SK-N-SH treated with all-trans-retinoic acid at 6 μM for 48 hours (cell line): ENCODE measurements around the gene SPA17.

Source experiments
- ATAC-seq: fragments of 200-7000 bp; cut with Tn5 transposase; 3 replicates; pipeline ENCODE4 v1.9.1; 2020; ENCODE audit warnings: mild to moderate bottlenecking, moderate library complexity
- ARNTL ChIP-seq: fragments of 450-650 bp; formaldehyde crosslinking; IDR thresholded peaks from 2 replicates; pipeline ENCODE4 v1.5.0; 2020; ENCODE audit warnings: low read depth, mild to moderate bottlenecking, moderate library complexity, borderline replicate concordance
- BACH2 ChIP-seq: fragments of 250-450 bp; sonication (Bioruptor Pico); IDR thresholded peaks from 2 replicates; pipeline ENCODE4 v1.9.0; 2021; ENCODE audit warnings: mild to moderate bottlenecking, borderline replicate concordance
- CREB5 ChIP-seq: fragments of 250-450 bp; sonication (Bioruptor Pico); IDR thresholded peaks from 2 replicates; pipeline ENCODE4 v1.5.1; 2020; ENCODE audit warnings: low read depth, mild to moderate bottlenecking, moderate library complexity
- CSDC2 ChIP-seq: fragments of 250-450 bp; sonication (Bioruptor Pico); IDR thresholded peaks from 2 replicates; pipeline ENCODE4 v1.5.0; 2020; ENCODE audit warnings: mild to moderate bottlenecking, moderate library complexity
- CSRNP3 ChIP-seq: fragments of 250-450 bp; sonication (Bioruptor Pico); IDR thresholded peaks from 2 replicates; pipeline ENCODE4 v1.5.1; 2021; ENCODE audit warnings: mild to moderate bottlenecking, moderate library complexity
- ESRRG ChIP-seq: fragments of 250-450 bp; sonication (Bioruptor Pico); IDR thresholded peaks from 2 replicates; pipeline ENCODE4 v1.6.1; 2021; ENCODE audit warnings: mild to moderate bottlenecking
- GLIS3 ChIP-seq: fragments of 250-450 bp; sonication (Bioruptor Pico); IDR thresholded peaks from 2 replicates; pipeline ENCODE4 v1.5.0; 2020; ENCODE audit warnings: mild to moderate bottlenecking, moderate library complexity
- ISL1 ChIP-seq: fragments of 250-450 bp; sonication (Bioruptor Pico); IDR thresholded peaks from 2 replicates; pipeline ENCODE4 v2.1.2; 2022; ENCODE audit warnings: mild to moderate bottlenecking, moderate library complexity
- OSR1 ChIP-seq: fragments of 250-450 bp; sonication (Bioruptor Pico); IDR thresholded peaks from 2 replicates; pipeline ENCODE4 v1.8.0; 2022; ENCODE audit warnings: moderate library complexity, mild to moderate bottlenecking, inconsistent platforms
- PATZ1 ChIP-seq: fragments of 250-450 bp; sonication (Bioruptor Pico); IDR thresholded peaks from 2 replicates; pipeline ENCODE4 v1.8.0; 2020; ENCODE audit warnings: mild to moderate bottlenecking, moderate library complexity, borderline replicate concordance
- POU6F1 ChIP-seq: fragments of 250-450 bp; sonication (Bioruptor Pico); IDR thresholded peaks from 2 replicates; pipeline ENCODE4 v1.8.0; 2021; ENCODE audit warnings: low read depth, mild to moderate bottlenecking, moderate library complexity, borderline replicate concordance
- PPARA ChIP-seq: fragments of 250-450 bp; sonication (Bioruptor Pico); IDR thresholded peaks from 2 replicates; pipeline ENCODE4 v1.5.0; 2020; ENCODE audit warnings: mild to moderate bottlenecking, borderline replicate concordance
- RARB ChIP-seq: fragments of 250-450 bp; sonication (Bioruptor Pico); IDR thresholded peaks from 2 replicates; pipeline ENCODE4 v1.8.0; 2021; ENCODE audit warnings: mild to moderate bottlenecking, moderate library complexity
- SNAI2 ChIP-seq: fragments of 250-450 bp; sonication (Bioruptor Pico); IDR thresholded peaks from 2 replicates; pipeline ENCODE4 v1.5.0; 2020; ENCODE audit warnings: mild to moderate bottlenecking, moderate library complexity
- TCF4 ChIP-seq: fragments of 250-450 bp; sonication (Bioruptor Pico); IDR thresholded peaks from 2 replicates; pipeline ENCODE4 v1.8.0; 2021; ENCODE audit warnings: mild to moderate bottlenecking, moderate library complexity, borderline replicate concordance
- TOX ChIP-seq: fragments of 250-450 bp; sonication (Bioruptor Pico); IDR thresholded peaks from 2 replicates; pipeline ENCODE4 v1.8.0; 2021; ENCODE audit warnings: mild to moderate bottlenecking, moderate library complexity, borderline replicate concordance
- TSHZ2 ChIP-seq: fragments of 250-450 bp; sonication (Bioruptor Pico); IDR thresholded peaks from 2 replicates; pipeline ENCODE4 v1.5.0; 2020; ENCODE audit warnings: mild to moderate bottlenecking, moderate library complexity
- ZFP3 ChIP-seq: fragments of 250-450 bp; sonication (Bioruptor Pico); IDR thresholded peaks from 2 replicates; pipeline ENCODE4 v1.5.0; 2020; ENCODE audit warnings: mild to moderate bottlenecking, moderate library complexity
- ZFP30 ChIP-seq: fragments of 450-650 bp; formaldehyde crosslinking; IDR thresholded peaks from 2 replicates; pipeline ENCODE4 v1.5.0; 2022; ENCODE audit warnings: mild to moderate bottlenecking, moderate library complexity
- ZNF565 ChIP-seq: fragments of 450-650 bp; formaldehyde crosslinking; conservative IDR thresholded peaks from 2 replicates; pipeline ENCODE4 v1.5.0; 2020; ENCODE audit warnings: low read depth, mild to moderate bottlenecking, moderate library complexity
- ZNF70 ChIP-seq: fragments of 450-650 bp; formaldehyde crosslinking; IDR thresholded peaks from 2 replicates; pipeline ENCODE4 v1.5.0; 2020; ENCODE audit warnings: mild to moderate bottlenecking, moderate library complexity
- ZNF8 ChIP-seq: fragments of 450-650 bp; formaldehyde crosslinking; IDR thresholded peaks from 2 replicates; pipeline ENCODE4 v1.5.0; 2020; ENCODE audit warnings: mild to moderate bottlenecking, moderate library complexity

Gene SPA17

GRCh38 chr11:124638500-124638899 is 35.2 kb upstream of the SPA17 start:
- no peak for ATAC-seq
- TF ChIP-seq ZFP3 (CRISPR knock-in tag) (no peak), ZNF565 (CRISPR knock-in tag) (no peak), ZNF70 (no peak), POU6F1 (CRISPR knock-in tag) (no peak), ESRRG (no peak), PATZ1 (no peak), SNAI2 (CRISPR knock-in tag) (no peak), ZFP30 (CRISPR knock-in tag) (no peak), ISL1 (CRISPR knock-in tag) (no peak), TOX (CRISPR knock-in tag) (no peak)

- TF ChIP-seq ESRRG: no peak
- TF ChIP-seq ZNF70: no peak
- no peak for TF ChIP-seq BACH2 (CRISPR knock-in tag)
- TF ChIP-seq TOX (CRISPR knock-in tag): no peak
- no peak for TF ChIP-seq ARNTL (CRISPR knock-in tag)
- TF ChIP-seq PATZ1: no peak
- no peak for TF ChIP-seq TCF4 (CRISPR knock-in tag)
- ATAC-seq: no peak
Observed at GRCh38 chr11:124639186-124639585, 34.5 kb upstream of the SPA17 start.

- no peak for TF ChIP-seq TOX (CRISPR knock-in tag)
- no peak for TF ChIP-seq ZNF70
- TF ChIP-seq PATZ1: no peak
- no peak for TF ChIP-seq CSRNP3 (CRISPR knock-in tag)
- TF ChIP-seq TCF4 (CRISPR knock-in tag): no peak
- TF ChIP-seq BACH2 (CRISPR knock-in tag): no peak
- no peak for TF ChIP-seq OSR1
- TF ChIP-seq ESRRG: no peak
- no peak for TF ChIP-seq TSHZ2 (CRISPR knock-in tag)
- TF ChIP-seq POU6F1 (CRISPR knock-in tag): no peak
- no peak for TF ChIP-seq RARB (CRISPR knock-in tag)
- TF ChIP-seq ZFP30 (CRISPR knock-in tag): no peak
- no peak for TF ChIP-seq GLIS3 (CRISPR knock-in tag)
- TF ChIP-seq ZFP3 (CRISPR knock-in tag): no peak
- TF ChIP-seq ZNF8 (CRISPR knock-in tag): no peak
- no peak for TF ChIP-seq PPARA (CRISPR knock-in tag)
- no peak for TF ChIP-seq CREB5 (CRISPR knock-in tag)
- no peak for TF ChIP-seq CSDC2
- ATAC-seq: no peak
Observed at GRCh38 chr11:124640666-124641065, 33.0 kb upstream of the SPA17 start.
